HepG2 (cell line): ENCODE measurements around the gene APCDD1L. TPM values are rescaled to one million over a fixed set of nuclear protein-coding genes. Genes with fewer than 3 reads are reported as not detected.

Source experiments
- ATAC-seq: fragments of 200-7000 bp; cut with Tn5 transposase; 3 replicates; pipeline ENCODE4 v1.9.1; 2020; ENCODE audit warnings: mild to moderate bottlenecking, moderate library complexity
- BruUV-seq: library from RNA; stranded (reverse); fragments of 400-500 nt; replicated peaks from 2 replicates; lab custom pipeline; 2021; lab: Mats Ljungman, UMichigan
- CTCF ChIA-PET: fragments of 300-600 bp; formaldehyde crosslinking; extraction: SDS; loops from one replicate; lab custom pipeline; 2021; ENCODE audit warnings: low total read pairs, inconsistent platforms, low intra/inter-chr PET ratio; lab: Yijun Ruan, JAX
- POLR2A ChIA-PET: fragments of 350-600 bp; sonication (Branson Sonifier 250); formaldehyde crosslinking; loops from one replicate; lab custom pipeline; 2020; ENCODE audit warnings: antibody characterized with exemption, inconsistent platforms; lab: Yijun Ruan, JAX
- DNase-seq: peaks from one replicate; pipeline ENCODE4 v3.0.0-alpha.2; 2015; ENCODE audit warnings: low spot score
- FAIRE-seq: peaks from 3 replicates; lab custom pipeline; 2011; peaks lifted over from hg19 to GRCh38; lab: Jason Lieb, UNC
- H2AFZ ChIP-seq: one replicate; pipeline ENCODE4 v1.6.1; 2011; ENCODE audit warnings: low read length, inconsistent platforms
- H3K27ac ChIP-seq: fragments of 300-600 bp; 3 replicates; pipeline ENCODE4 v1.8.0; 2011; ENCODE audit warnings: mixed run types, mild to moderate bottlenecking, mixed read lengths, low read length, inconsistent platforms; ENCODE audit not compliant: insufficient read depth; ENCODE audit errors: extremely low read length
- H3K27me3 ChIP-seq, 2 experiments: fragments of 200-600 bp in 1 of 2; 2 replicates in 1 of 2; 3 replicates in 1 of 2; pipeline versions ENCODE4 v1.6.0 to v1.8.0; 2011; ENCODE audit warnings: low read length in 2 of 2, mild to moderate bottlenecking in 2 of 2, moderate library complexity in 2 of 2, inconsistent platforms in 1 of 2; ENCODE audit not compliant: insufficient read depth in 2 of 2, control insufficient read depth in 1 of 2
- H3K36me3 ChIP-seq, 2 experiments: fragments of 200-600 bp in 1 of 2; replicated peaks in 1 of 2; 2 replicates in 1 of 2; 3 replicates in 1 of 2; pipeline versions ENCODE4 v1.5.1 to v1.8.0; 2011; ENCODE audit warnings: low read length in 2 of 2, inconsistent platforms in 1 of 2; ENCODE audit not compliant: insufficient read depth in 2 of 2, control insufficient read depth in 1 of 2
- H3K4me1 ChIP-seq: 2 replicates; pipeline ENCODE4 v1.5.1; 2012; ENCODE audit warnings: low read length, inconsistent platforms; ENCODE audit not compliant: insufficient read depth
- H3K4me2 ChIP-seq: 2 replicates; pipeline ENCODE4 v1.6.0; 2011; ENCODE audit warnings: low read depth, low read length, inconsistent platforms
- H3K4me3 ChIP-seq, 3 experiments: fragments of 200-600 bp in 1 of 3; sonication (generic), shearing (Covaris generic) in 1 of 3; replicated peaks in 1 of 3; 2 replicates each; pipeline ENCODE4 v1.5.1; 2011 to 2016; ENCODE audit warnings: low read length in 3 of 3, inconsistent platforms in 2 of 3, low read depth in 2 of 3, mild to moderate bottlenecking in 2 of 3, control low read depth in 1 of 3, mixed read lengths in 1 of 3; ENCODE audit not compliant: insufficient read depth in 1 of 3
- H3K79me2 ChIP-seq: one replicate; pipeline ENCODE4 v1.6.1; 2011; ENCODE audit warnings: low read length, inconsistent platforms; ENCODE audit not compliant: insufficient read depth
- H3K9ac ChIP-seq: 2 replicates; pipeline ENCODE4 v1.6.0; 2011; ENCODE audit warnings: mild to moderate bottlenecking, low read depth, low read length, inconsistent platforms; ENCODE audit not compliant: insufficient read depth
- H3K9me3 ChIP-seq: 2 replicates; pipeline ENCODE4 v1.5.1; 2012; ENCODE audit warnings: mild to moderate bottlenecking, low read length
- H4K20me1 ChIP-seq: 2 replicates; pipeline ENCODE4 v1.6.0; 2011; ENCODE audit warnings: inconsistent platforms, mild to moderate bottlenecking, low read length, moderate library complexity; ENCODE audit not compliant: insufficient read depth
- ZBTB37 ChIP-seq: sonication (generic); formaldehyde crosslinking; IDR thresholded peaks from 2 replicates; pipeline ENCODE4 v1.4.0; 2020; ENCODE audit warnings: mild to moderate bottlenecking, missing genetic modification reagents
- ZNF629 ChIP-seq: sonication (generic); formaldehyde crosslinking; conservative IDR thresholded peaks from 2 replicates; pipeline ENCODE4 v1.5.0; 2020; ENCODE audit warnings: missing genetic modification reagents
- ZNF850 ChIP-seq: sonication (generic); formaldehyde crosslinking; conservative IDR thresholded peaks from 2 replicates; pipeline ENCODE4 v1.9.0; 2021; ENCODE audit warnings: mild to moderate bottlenecking, missing genetic modification reagents
- WGBS: methylation state at CpG from one replicate; pipeline ENCODE4 v1.1.6; 2017; ENCODE audit warnings: low lambda C conversion rate; 5-methylcytosine and 5-hydroxymethylcytosine counted together
- in situ Hi-C: cut with HindIII; loops from 2 replicates; pipeline ENCODE4 v1.10.0; 2017; ENCODE audit warnings: low pct_unique_long_range_greater_than_20kb; ENCODE audit not compliant: extremely low pct_ligation_motif_present
- intact Hi-C: fragments of 100-400 bp; cut with micrococcal nuclease; formaldehyde crosslinking; loops from one replicate; pipeline ENCODE4 v1.10.0; 2022; ENCODE audit not compliant: unreplicated experiment
- polyA plus RNA-seq, 8 experiments: library from polyadenylated mRNA; depleted of rRNA in 3 of 8; stranded (reverse) in 7 of 8; unstranded in 1 of 8; fragments of >200 nt; fragmentation: Illumina TruSeq in 4 of 8; extraction: Trizol in 4 of 8; gene quantifications; 2 replicates each; pipeline versions ENCODE4 v1.2.1 to v1.2.3, GENCODE V29; 2011 to 2016; ENCODE audit warnings: low read depth in 4 of 8, missing spikeins in 1 of 8, mixed read lengths in 1 of 8; ENCODE audit not compliant: insufficient read depth in 1 of 8
- total RNA-seq, 5 experiments: library from RNA; depleted of rRNA; stranded (reverse); fragments of >200 nt; fragmentation: Illumina TruSeq; extraction: Trizol; gene quantifications; 2 replicates each; pipeline ENCODE4 v1.2.3, GENCODE V29; 2016; ENCODE audit warnings: low read depth in 1 of 5

The APCDD1L gene
- total and polyA plus RNA-seq, 2 of the 13 experiments (the other 11 are each of a cell fraction or from before 2014, with no cell fraction given), result not detected

- no peak for TF ChIP-seq ZBTB37
Measured at GRCh38 chr20:58475466-58475865, 39.7 kb downstream of the APCDD1L start (continued).

GRCh38 chr20:58473453-58474425, 41.5 kb downstream of the APCDD1L start:
- intact Hi-C loops, result no loop called here
- Histone ChIP-seq H3K9ac (no peak overlapping the region), H3K9me3 (peaks cover 5% of the 10 kb centered on the region; the same call in 1 of the 2 replicates), H4K20me1 (no peaks in the 10 kb centered on the region; the same call in 1 of the 2 replicates), H3K79me2 (no peaks in the 10 kb centered on the region), H3K36me3 (no peaks in the 10 kb centered on the region), H3K4me3 (no peak overlapping the region), H3K27me3 (peaks cover 0 to 26% of the 10 kb centered on the region in 2 experiments; a peak in 4 of 5 replicates), H2AFZ (no peak overlapping the region), H3K27ac (no peak overlapping the region), H3K4me1 (no peaks in the 10 kb centered on the region), H3K4me2 (no peak overlapping the region)
- in situ Hi-C loops, result no loop called here
- no peak for TF ChIP-seq ZNF850 (CRISPR knock-in tag)
- peak; percentile 35 for TF ChIP-seq ZNF629 (CRISPR knock-in tag)
- ChIA-PET CTCF (no interaction called here), POLR2A (no interaction called here)
- FAIRE-seq (no peak), DNase-seq (no peak), ATAC-seq (no peak)
- 62% methylated on average over 13 of the region's 13 CpGs for WGBS
- BruUV-seq, result no TSS peak
